Endothelial cell of umbilical vein (primary cell): ENCODE measurements around the gene TMEM174. TPM values are rescaled to one million over a fixed set of nuclear protein-coding genes. Genes with fewer than 3 reads are reported as not detected.

Source experiments
- BruUV-seq: library from RNA; stranded (reverse); fragments of 400-500 nt; replicated peaks from 2 replicates; lab custom pipeline; 2021; lab: Mats Ljungman, UMichigan
- CTCF ChIA-PET: fragments of 300-600, 350-600 bp; sonication (Branson Sonifier 250); formaldehyde crosslinking; loops from one replicate; lab custom pipeline; 2021; ENCODE audit warnings: antibody characterized with exemption, inconsistent platforms; lab: Charles Lee
- POLR2A ChIA-PET: fragments of 300-600, 350-600 bp; sonication (Branson Sonifier 250); formaldehyde crosslinking; loops from one replicate; lab custom pipeline; 2021; ENCODE audit warnings: antibody characterized with exemption, inconsistent platforms; lab: Charles Lee
- DNase-seq: peaks from one replicate; pipeline ENCODE4 v3.0.0-alpha.2; 2011; ENCODE audit warnings: low read depth, low spot score
- FAIRE-seq: peaks from 2 replicates; lab custom pipeline; 2011; peaks lifted over from hg19 to GRCh38; lab: Jason Lieb, UNC
- H2AFZ ChIP-seq: 2 replicates; pipeline ENCODE4 v1.6.0; 2012; ENCODE audit warnings: low read depth, low read length, control low read depth, inconsistent platforms
- H3K27ac ChIP-seq: 2 replicates; pipeline ENCODE4 v1.5.1; 2011; ENCODE audit warnings: low read depth, mild to moderate bottlenecking, control low read depth, low read length, moderate library complexity; ENCODE audit not compliant: insufficient read depth
- H3K27me3 ChIP-seq, 2 experiments: 2 replicates each; pipeline versions ENCODE4 v1.6.0 to v1.6.1; 2011; ENCODE audit warnings: low read length in 2 of 2, mixed read lengths in 1 of 2; ENCODE audit not compliant: control insufficient read depth in 2 of 2, insufficient read depth in 2 of 2
- H3K36me3 ChIP-seq, 2 experiments: 2 replicates in 1 of 2; 3 replicates in 1 of 2; pipeline ENCODE4 v1.5.1; 2011; ENCODE audit warnings: low read length in 2 of 2, mild to moderate bottlenecking in 1 of 2, moderate library complexity in 1 of 2; ENCODE audit not compliant: control insufficient read depth in 2 of 2, insufficient read depth in 2 of 2; ENCODE audit errors: extremely low read depth in 1 of 2
- H3K4me1 ChIP-seq: 3 replicates; pipeline ENCODE4 v1.5.1; 2011; ENCODE audit warnings: mild to moderate bottlenecking, low read length; ENCODE audit not compliant: control insufficient read depth, insufficient read depth; ENCODE audit errors: extremely low read depth
- H3K4me2 ChIP-seq: 2 replicates; pipeline ENCODE4 v1.6.1; 2011; ENCODE audit warnings: low read length, control low read depth, mixed read lengths; ENCODE audit not compliant: insufficient read depth
- H3K4me3 ChIP-seq, 3 experiments: fragments of 200-600 bp in 1 of 3; sonication (generic), shearing (Covaris generic) in 1 of 3; replicated peaks in 1 of 3; 2 replicates each; pipeline ENCODE4 v1.5.1; 2011 to 2016; ENCODE audit warnings: control low read depth in 3 of 3, low read length in 3 of 3, mild to moderate bottlenecking in 2 of 3, inconsistent platforms in 1 of 3, low read depth in 1 of 3, moderate library complexity in 1 of 3; ENCODE audit not compliant: insufficient read depth in 1 of 3
- H3K79me2 ChIP-seq: 2 replicates; pipeline ENCODE4 v1.6.0; 2012; ENCODE audit warnings: low read length, inconsistent platforms; ENCODE audit not compliant: control insufficient read depth, insufficient read depth
- H3K9ac ChIP-seq: replicated peaks from 2 replicates; pipeline ENCODE3; 2011; ENCODE audit warnings: low read length, control low read depth; ENCODE audit not compliant: insufficient read depth; ENCODE audit errors: extremely low read depth
- H3K9me1 ChIP-seq: replicated peaks from 3 replicates; pipeline ENCODE4 v1.6.0; 2011; ENCODE audit warnings: mild to moderate bottlenecking, low read length; ENCODE audit not compliant: control insufficient read depth, insufficient read depth; ENCODE audit errors: extremely low read depth
- H3K9me3 ChIP-seq: replicated peaks from 2 replicates; pipeline ENCODE4 v1.5.1; 2012; ENCODE audit warnings: low read length, inconsistent platforms; ENCODE audit not compliant: control insufficient read depth, insufficient read depth
- H4K20me1 ChIP-seq: replicated peaks from 2 replicates; pipeline ENCODE3; 2011; ENCODE audit warnings: mild to moderate bottlenecking, low read length; ENCODE audit not compliant: control insufficient read depth, insufficient read depth; ENCODE audit errors: extremely low read depth
- CTCF ChIP-seq, 2 donors: IDR thresholded peaks; 1 replicate in 1 of 2; 2 replicates in 1 of 2; pipeline ENCODE4 v1.5.1; 2011; ENCODE audit warnings: low read length in 2 of 2, mild to moderate bottlenecking in 2 of 2, moderate library complexity in 2 of 2, control low read depth in 1 of 2, inconsistent platforms in 1 of 2, low read depth in 1 of 2; ENCODE audit not compliant: insufficient read depth in 1 of 2; ENCODE audit errors: extremely low read depth in 1 of 2
- EZH2 ChIP-seq: IDR thresholded peaks from 2 replicates; pipeline ENCODE4 v1.6.1; 2012; ENCODE audit warnings: borderline replicate concordance, low read depth, mild to moderate bottlenecking, moderate library complexity, low read length, inconsistent platforms; ENCODE audit not compliant: severe bottlenecking
- FOS ChIP-seq: IDR thresholded peaks from 2 replicates; pipeline ENCODE4 v1.6.1; 2011; ENCODE audit warnings: mild to moderate bottlenecking, low read length, moderate library complexity, borderline replicate concordance; ENCODE audit not compliant: insufficient read depth
- GATA2 ChIP-seq: IDR thresholded peaks from 2 replicates; pipeline ENCODE4 v1.7.0; 2011; ENCODE audit warnings: low read depth, mild to moderate bottlenecking, moderate library complexity, mixed read lengths, low read length; ENCODE audit not compliant: insufficient read length, insufficient read depth
- JUN ChIP-seq: IDR thresholded peaks from 2 replicates; pipeline ENCODE4 v1.6.1; 2011; ENCODE audit warnings: borderline replicate concordance, low read depth; ENCODE audit not compliant: insufficient read length, insufficient read depth
- MAX ChIP-seq: IDR thresholded peaks from 2 replicates; pipeline ENCODE4 v1.6.1; 2011; ENCODE audit not compliant: insufficient read depth, insufficient read length
- MYC ChIP-seq: IDR thresholded peaks from one replicate; pipeline ENCODE4 v1.6.1; 2011; ENCODE audit warnings: mild to moderate bottlenecking, low read depth, low read length
- POLR2A ChIP-seq: IDR thresholded peaks from 2 replicates; pipeline ENCODE4 v1.6.1; 2012; ENCODE audit warnings: low read depth, mild to moderate bottlenecking, control low read depth, low read length
- POLR2AphosphoS5 ChIP-seq: IDR thresholded peaks from 2 replicates; pipeline ENCODE4 v1.6.1; 2012; ENCODE audit warnings: low read depth, mild to moderate bottlenecking, control low read depth, low read length, moderate library complexity; ENCODE audit not compliant: insufficient read depth
- dilution Hi-C: fragments of 300-500 bp; cut with MboI; formaldehyde crosslinking; loops from one replicate; pipeline ENCODE4 v1.15.0; 2019; ENCODE audit warnings: low sequenced_read_pairs; ENCODE audit not compliant: extremely low pct_ligation_motif_present
- intact Hi-C: fragments of 100-400 bp; cut with micrococcal nuclease; formaldehyde crosslinking; loops from one replicate; pipeline ENCODE4 v1.10.0; 2022
- polyA plus RNA-seq, 4 experiments: library from polyadenylated mRNA; depleted of rRNA in 3 of 4; stranded (reverse) in 3 of 4; unstranded in 1 of 4; fragments of >200 nt; gene quantifications; 2 replicates each; pipeline versions ENCODE4 v1.2.1 to v1.2.3, GENCODE V29; 2011 to 2012; ENCODE audit warnings: missing spikeins in 1 of 4
- total RNA-seq: library from RNA; stranded (reverse); gene quantifications from 2 replicates; pipeline ENCODE4 v1.2.3, GENCODE V29; 2021

The TMEM174 gene
- total and polyA plus RNA-seq, 2 donors (not counting 3 experiments of a cell fraction or from before 2014, with no cell fraction given): not detected

- Histone ChIP-seq H3K4me1 (no peaks in the 10 kb centered on the region), H3K4me2 (no peak overlapping the region), H3K9ac (no peak overlapping the region), H3K9me1 (no peaks in the 10 kb centered on the region), H3K79me2 (no peaks in the 10 kb centered on the region), H3K27me3 (peaks cover 1 to 2% of the 10 kb centered on the region in 2 experiments), H2AFZ (no peak overlapping the region), H4K20me1 (no peaks in the 10 kb centered on the region), H3K36me3 (no peaks in the 10 kb centered on the region), H3K4me3 (no peak overlapping the region), H3K27ac (no peak overlapping the region), H3K9me3 (no peaks in the 10 kb centered on the region)
- CTCF ChIA-PET: interaction anchor here (1.8 kb wide), 1 partner anchor 11 kb away, joined by 7 read pairs; no protein-coding TSS in a partner anchor
- FAIRE-seq: no peak
- BruUV-seq: no TSS peak
- intact Hi-C loops (no loop called here), dilution Hi-C loops (no loop called here)
- TF ChIP-seq CTCF (IDR thresholded peaks at IDR 0.05; ENCODE audit: extremely low read depth in 1 of 2, insufficient read depth in 1 of 2, low read depth in 1 of 2, low read length in 2 of 2) (no peak), FOS (no peak), MAX (no peak), GATA2 (no peak), JUN (no peak), MYC (no peak), EZH2 (no peak), POLR2AphosphoS5 (no peak), POLR2A (no peak)
- POLR2A ChIA-PET: no interaction called here
- DNase-seq: no peak
Observed at GRCh38 chr5:73140801-73141200, 32.2 kb upstream of the TMEM174 start.
